Gastrocnemius medialis (tissue), 4 donors: ENCODE results near the gene ANKRD55. TPM values are rescaled to one million over a fixed set of nuclear protein-coding genes. Genes with fewer than 3 reads are reported as not detected.
"Not testable (repeated sequence)": the region's sequence is repeated elsewhere in the genome, so short reads cannot be mapped to it uniquely, and the experiment has no call there.

Experiments used
- ATAC-seq, 2 donors: fragments of 150-250 bp; one replicate each; pipeline ENCODE4 v1.9.1; 2016
- DNase-seq, 2 donors: peaks; one replicate each; pipeline ENCODE4 v3.0.0-alpha.2; 2019
- H3K27ac ChIP-seq, 4 donors: fragments of 200-600 bp; sonication (generic); 1 replicate in 1 of 4; 2 replicates in 3 of 4; pipeline ENCODE4 v1.5.1; 2016 to 2018; ENCODE audit warnings: mild to moderate bottlenecking in 2 of 4, moderate library complexity in 1 of 4
- H3K27me3 ChIP-seq, 3 donors: fragments of 200-600 bp; sonication (generic) in 2 of 3; 1 replicate in 1 of 3; 2 replicates in 2 of 3; pipeline versions ENCODE4 v1.5.1 to v1.6.0; 2016 to 2019; ENCODE audit warnings: mild to moderate bottlenecking in 1 of 3, moderate library complexity in 1 of 3
- H3K36me3 ChIP-seq, 2 donors: fragments of 200-600 bp; sonication (generic) in 1 of 2; one replicate each; pipeline ENCODE4 v1.5.1; 2017 to 2018
- H3K4me1 ChIP-seq, 2 donors: fragments of 200-600 bp; sonication (generic) in 1 of 2; one replicate each; pipeline ENCODE4 v1.5.1; 2016 to 2017; ENCODE audit warnings: mild to moderate bottlenecking in 2 of 2
- H3K4me3 ChIP-seq, 4 donors: fragments of 200-600 bp; sonication (generic) in 3 of 4; 1 replicate in 1 of 4; 2 replicates in 3 of 4; pipeline ENCODE4 v1.5.1; 2016 to 2019; ENCODE audit warnings: mild to moderate bottlenecking in 2 of 4
- H3K9me3 ChIP-seq, 3 donors: fragments of 200-600 bp; sonication (generic) in 2 of 3; 1 replicate in 1 of 3; 2 replicates in 2 of 3; pipeline ENCODE4 v1.5.1; 2016 to 2019
- POLR2A ChIP-seq, 2 donors: fragments of 450-650 bp; IDR thresholded peaks; one replicate each; pipeline ENCODE4 v1.6.1; 2017; ENCODE audit warnings: antibody characterized with exemption in 2 of 2, mild to moderate bottlenecking in 2 of 2, moderate library complexity in 2 of 2
- in situ Hi-C, 4 donors: fragments of 200-750 bp; cut with MboI; loops; one replicate each; pipeline versions ENCODE4 v1.15.0 to v1.8.0; 2017; ENCODE audit warnings: low sequenced_read_pairs in 4 of 4
- intact Hi-C: fragments of 100-400 bp; cut with DNase I; formaldehyde crosslinking; loops from one replicate; pipeline ENCODE4 v1.15.1; 2023; ENCODE audit warnings: low total_unique reads
- total RNA-seq, 4 donors: library from RNA; depleted of rRNA; stranded (reverse); fragments of >200 nt; gene quantifications; one replicate each; pipeline versions ENCODE4 v1.1.0 to v1.2.3, GENCODE V29; 2016
- TF ChIP-seq, protein P1 (sequence below), 5 experiments: fragments of 450-650 bp in 3 of 5; fragments of 200-600 bp in 2 of 5; sonication (generic) in 2 of 5; IDR thresholded peaks in 4 of 5; conservative IDR thresholded peaks in 1 of 5; 1 replicate in 4 of 5; 2 replicates in 1 of 5; pipeline ENCODE4 v1.5.1; 2016 to 2019; ENCODE audit warnings: antibody characterized with exemption in 5 of 5, mild to moderate bottlenecking in 3 of 5, moderate library complexity in 3 of 5

The ANKRD55 gene
- total RNA-seq, 4 donors from 2014 or later, result not detected

- H3K27ac ChIP-seq, result no peak overlapping the region
- in situ Hi-C loops, result no loop called here
- no peaks in the 10 kb centered on the region for H3K36me3 ChIP-seq
- ATAC-seq (no peak), DNase-seq (no peak)
- H3K4me1 ChIP-seq, result no peaks in the 10 kb centered on the region
- TF ChIP-seq, protein P1, sequence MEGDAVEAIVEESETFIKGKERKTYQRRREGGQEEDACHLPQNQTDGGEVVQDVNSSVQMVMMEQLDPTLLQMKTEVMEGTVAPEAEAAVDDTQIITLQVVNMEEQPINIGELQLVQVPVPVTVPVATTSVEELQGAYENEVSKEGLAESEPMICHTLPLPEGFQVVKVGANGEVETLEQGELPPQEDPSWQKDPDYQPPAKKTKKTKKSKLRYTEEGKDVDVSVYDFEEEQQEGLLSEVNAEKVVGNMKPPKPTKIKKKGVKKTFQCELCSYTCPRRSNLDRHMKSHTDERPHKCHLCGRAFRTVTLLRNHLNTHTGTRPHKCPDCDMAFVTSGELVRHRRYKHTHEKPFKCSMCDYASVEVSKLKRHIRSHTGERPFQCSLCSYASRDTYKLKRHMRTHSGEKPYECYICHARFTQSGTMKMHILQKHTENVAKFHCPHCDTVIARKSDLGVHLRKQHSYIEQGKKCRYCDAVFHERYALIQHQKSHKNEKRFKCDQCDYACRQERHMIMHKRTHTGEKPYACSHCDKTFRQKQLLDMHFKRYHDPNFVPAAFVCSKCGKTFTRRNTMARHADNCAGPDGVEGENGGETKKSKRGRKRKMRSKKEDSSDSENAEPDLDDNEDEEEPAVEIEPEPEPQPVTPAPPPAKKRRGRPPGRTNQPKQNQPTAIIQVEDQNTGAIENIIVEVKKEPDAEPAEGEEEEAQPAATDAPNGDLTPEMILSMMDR (IDR thresholded peaks at IDR 0.05 in 4 of 5, conservative IDR thresholded peaks at IDR 0.05 in 1 of 5), result no peak
- no peak for TF ChIP-seq POLR2A (IDR thresholded peaks at IDR 0.05)
- intact Hi-C loops, result no loop called here
- no peak overlapping the region for H3K4me3 ChIP-seq
- H3K27me3 ChIP-seq, result peaks cover 0 to 11% (median 0%) of the 10 kb centered on the region in 3 donors
- no peaks in the 10 kb centered on the region for H3K9me3 ChIP-seq
These were observed 2.6 kb downstream of the ANKRD55 start for GRCh38 chr5:56230576-56230975.

DNA sequence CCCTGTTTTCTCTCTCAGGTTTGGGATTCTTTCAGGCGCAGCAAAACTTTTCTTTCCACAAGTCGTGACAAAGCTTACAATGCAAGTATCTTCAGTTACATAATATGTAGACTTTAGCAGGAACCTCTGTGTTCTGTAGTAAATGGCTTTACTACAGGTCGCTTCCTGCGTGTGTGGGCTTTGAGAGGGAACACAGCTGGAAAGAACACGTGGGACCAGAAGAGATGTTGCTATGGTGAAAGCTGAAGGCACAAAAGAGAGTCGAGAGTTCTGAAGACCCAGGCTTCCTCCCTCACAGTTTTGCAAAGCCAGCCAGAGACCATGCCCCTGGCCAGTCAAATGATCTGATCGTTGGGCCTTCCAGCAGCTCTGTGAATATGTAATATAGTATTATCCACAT, 4.0 kb downstream of the ANKRD55 start:
- in situ Hi-C loops, result no loop called here
- H3K9me3 ChIP-seq, result no peaks in the 10 kb centered on the region
- H3K27me3 ChIP-seq, result peaks cover 0 to 8% (median 0%) of the 10 kb centered on the region in 3 donors
- no peak overlapping the region for H3K27ac ChIP-seq
- no peaks in the 10 kb centered on the region for H3K4me1 ChIP-seq
- no peaks in the 10 kb centered on the region for H3K36me3 ChIP-seq
- DNase-seq (no peak), ATAC-seq (no peak)
- no peak for TF ChIP-seq POLR2A (IDR thresholded peaks at IDR 0.05)
- TF ChIP-seq, protein P1 (IDR thresholded peaks at IDR 0.05 in 4 of 5, conservative IDR thresholded peaks at IDR 0.05 in 1 of 5), result no peak
- H3K4me3 ChIP-seq, result no peak overlapping the region
- intact Hi-C loops, result no loop called here

DNA sequence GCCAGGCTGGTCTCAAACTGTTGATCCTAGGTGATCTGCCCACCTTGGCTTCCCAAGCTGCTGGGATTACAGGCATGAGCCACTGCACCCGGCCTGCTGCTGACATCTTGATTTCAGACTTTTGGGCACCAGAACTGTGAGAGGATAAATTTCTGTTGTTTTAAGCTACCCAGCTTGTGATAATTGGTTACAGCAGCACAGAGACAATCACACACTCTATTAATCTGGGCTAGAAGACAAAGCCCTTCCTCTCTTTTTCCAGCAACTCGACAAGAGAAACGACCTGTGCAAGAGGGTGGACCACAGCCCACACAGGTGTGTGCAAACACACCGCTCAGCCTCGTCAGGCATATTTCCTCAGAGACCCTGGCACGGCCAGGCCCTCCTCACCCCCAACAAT, 4.5 kb downstream of the ANKRD55 start:
- no peak overlapping the region for H3K4me3 ChIP-seq
- no peak overlapping the region for H3K27ac ChIP-seq
- in situ Hi-C loops (no loop called here), intact Hi-C loops (no loop called here)
- no peak for ATAC-seq
- H3K9me3 ChIP-seq, result no peaks in the 10 kb centered on the region
- H3K27me3 ChIP-seq, result peaks cover 0 to 8% (median 0%) of the 10 kb centered on the region in 3 donors
- no peaks in the 10 kb centered on the region for H3K36me3 ChIP-seq
- TF ChIP-seq, protein P1 (IDR thresholded peaks at IDR 0.05 in 4 of 5, conservative IDR thresholded peaks at IDR 0.05 in 1 of 5), result no peak
- no peak for TF ChIP-seq POLR2A (IDR thresholded peaks at IDR 0.05)
- DNase-seq, result no peak
- H3K4me1 ChIP-seq, result no peaks in the 10 kb centered on the region

DNA sequence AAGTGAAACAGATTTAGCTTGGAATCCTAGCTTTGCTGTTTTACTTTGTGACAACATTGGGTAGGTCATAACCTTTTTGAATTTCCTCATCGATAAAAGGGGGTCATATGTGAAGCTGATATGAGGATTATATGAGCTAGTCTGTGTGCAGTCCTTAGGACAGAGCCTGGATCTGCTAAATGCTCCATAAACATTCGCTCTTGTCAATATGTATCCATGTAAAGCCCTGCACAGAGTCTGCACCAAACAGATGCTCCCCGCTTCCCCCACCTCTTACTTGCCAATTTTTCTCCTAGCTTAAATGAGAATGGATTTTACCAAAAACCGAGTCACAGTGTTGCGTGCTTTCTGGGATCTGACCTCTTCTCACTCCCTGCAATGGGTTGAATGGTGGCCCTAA, 5.4 kb downstream of the ANKRD55 start:
- H3K27ac ChIP-seq, result no peak overlapping the region
- DNase-seq (no peak), ATAC-seq (no peak)
- intact Hi-C loops, result no loop called here
- H3K4me3 ChIP-seq, result no peak overlapping the region
- in situ Hi-C loops, result no loop called here
- peaks cover 0 to under 1% (median 0%) of the 10 kb centered on the region in 3 donors for H3K27me3 ChIP-seq
- no peak for TF ChIP-seq POLR2A (IDR thresholded peaks at IDR 0.05)
- TF ChIP-seq, protein P1 (IDR thresholded peaks at IDR 0.05 in 4 of 5, conservative IDR thresholded peaks at IDR 0.05 in 1 of 5), result no peak
- no peaks in the 10 kb centered on the region for H3K4me1 ChIP-seq
- no peaks in the 10 kb centered on the region for H3K9me3 ChIP-seq
- H3K36me3 ChIP-seq, result no peaks in the 10 kb centered on the region

GRCh38 chr5:56223298-56223697, 9.8 kb downstream of the ANKRD55 start:
- H3K4me1 ChIP-seq, DNase-seq, H3K36me3 ChIP-seq, in situ Hi-C loops, H3K27me3 ChIP-seq, H3K27ac ChIP-seq, H3K9me3 ChIP-seq, ATAC-seq, H3K4me3 ChIP-seq, intact Hi-C loops: not testable (repeated sequence)

GRCh38 chr5:56221601-56222000, 11.5 kb downstream of the ANKRD55 start:
- DNase-seq, H3K27me3 ChIP-seq, H3K4me1 ChIP-seq, ATAC-seq, intact Hi-C loops, H3K27ac ChIP-seq, H3K36me3 ChIP-seq, in situ Hi-C loops, H3K9me3 ChIP-seq, H3K4me3 ChIP-seq: not testable (repeated sequence)
